Effector CD4-positive, alpha-beta T cell (primary cell): ENCODE results near the gene NRXN2.

Experiments
- DNase-seq: peaks from one replicate; pipeline ENCODE4 v3.0.0-alpha.2; 2020

Gene NRXN2

GRCh38 chr11:64742889-64743590 is 20.0 kb upstream of the NRXN2 start:
- DNase-seq, result peak; percentile 66

DNA sequence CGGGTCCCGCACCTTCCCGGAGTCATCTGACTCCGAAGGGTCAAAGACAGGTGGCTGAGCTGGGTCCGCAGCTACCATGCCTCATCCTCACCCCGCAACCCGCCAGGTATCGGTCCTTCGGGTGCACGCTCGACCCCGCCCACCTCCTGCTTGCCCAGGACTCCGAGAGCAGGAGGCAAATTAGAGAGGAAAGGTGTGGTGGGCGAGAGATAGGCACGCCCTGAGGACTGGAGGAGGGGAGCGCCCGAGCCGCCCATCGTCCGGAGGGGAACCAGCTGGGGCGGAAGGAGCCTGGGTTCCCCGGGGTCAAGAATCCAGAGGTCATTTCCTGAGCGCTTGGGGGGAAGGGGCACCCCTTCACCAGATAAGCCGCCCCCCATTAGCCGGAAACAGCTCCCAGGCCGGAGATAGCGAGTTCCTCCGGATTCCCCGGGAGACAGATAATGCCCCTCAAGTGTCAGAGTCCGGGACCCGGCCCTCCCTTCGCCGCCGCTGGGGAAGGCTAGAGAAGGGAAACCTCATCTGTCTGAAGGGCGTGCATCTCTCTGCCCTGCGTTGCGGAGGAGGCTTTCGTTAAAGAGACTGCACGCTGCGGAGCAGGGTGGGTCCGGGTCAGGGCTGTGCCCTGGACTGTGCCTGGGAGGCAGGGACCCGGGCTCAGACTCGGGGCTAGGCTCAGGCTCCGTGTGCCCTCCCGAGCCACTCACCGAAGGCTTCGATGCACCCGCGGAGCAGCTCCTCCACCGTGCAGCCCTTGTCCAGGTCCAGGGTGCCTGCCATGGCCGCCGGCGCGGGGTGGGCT is 19.3 kb upstream of the NRXN2 start:
- no peak for DNase-seq

DNA sequence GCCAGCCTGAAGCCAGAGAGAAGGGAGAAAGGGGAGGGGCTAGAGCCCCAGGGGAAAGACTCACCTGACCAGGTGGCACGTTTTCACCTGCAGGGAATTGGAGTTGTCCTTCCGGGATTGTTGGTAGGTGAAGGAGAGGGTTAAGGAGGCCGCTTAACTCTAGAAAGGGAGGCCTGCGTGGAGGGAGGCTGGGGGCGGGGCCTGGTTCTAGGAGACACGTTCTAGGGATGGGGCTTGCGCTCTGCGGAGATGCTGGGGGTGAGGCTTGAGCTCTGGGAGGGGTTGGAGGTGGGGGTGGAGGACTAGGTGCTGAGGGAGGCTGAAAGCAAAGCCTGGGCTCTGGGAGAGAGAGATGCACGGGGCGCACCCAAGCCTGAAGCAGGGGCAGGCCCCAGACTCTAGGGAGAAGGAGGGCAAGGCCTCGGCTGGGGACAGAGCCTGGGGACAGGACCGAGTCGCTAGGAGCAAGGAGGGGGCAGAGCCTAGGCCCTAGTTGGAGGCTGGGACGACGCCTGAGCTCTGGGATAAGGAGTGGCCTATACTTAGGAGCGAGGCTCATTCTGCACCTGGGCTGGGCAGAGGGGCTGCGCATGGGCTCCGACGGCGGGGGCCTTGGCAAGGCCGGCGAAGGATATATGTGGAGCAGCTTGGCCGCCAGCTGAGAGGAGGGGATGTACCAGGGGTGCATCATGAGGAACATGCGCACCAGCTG is 18.5 kb upstream of the NRXN2 start:
- no peak for DNase-seq

- DNase-seq, result no peak
These were observed 16.9 kb upstream of the NRXN2 start for GRCh38 chr11:64739871-64740270.

DNA sequence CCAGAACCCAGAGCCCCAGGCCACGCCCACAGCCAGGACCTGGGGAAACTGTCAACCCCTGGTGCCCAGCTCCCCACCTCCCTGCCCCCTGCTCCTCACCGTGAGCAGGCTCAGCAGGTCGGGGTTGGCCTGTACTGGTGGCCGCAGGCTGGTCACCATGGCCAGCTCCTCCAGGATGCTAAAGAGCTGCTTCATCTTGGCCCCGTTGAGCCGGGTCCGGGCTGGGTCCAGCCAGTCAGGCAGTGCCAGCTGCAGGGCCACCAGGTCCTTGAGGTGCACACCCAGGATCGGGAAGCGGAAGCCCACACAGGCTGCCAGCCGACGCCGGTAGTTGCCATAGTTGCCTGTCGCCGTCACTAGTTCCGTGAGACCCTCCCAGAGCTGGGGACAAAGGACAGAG is 13.7 kb upstream of the NRXN2 start:
- DNase-seq, result no peak

- DNase-seq, result no peak
These were observed 12.8 kb upstream of the NRXN2 start for GRCh38 chr11:64735725-64736259.

- DNase-seq, result no peak
These were observed 12.1 kb upstream of the NRXN2 start for GRCh38 chr11:64734811-64735724.

GRCh38 chr11:64731601-64732000 is 8.6 kb upstream of the NRXN2 start:
- no peak for DNase-seq

GRCh38 chr11:64729851-64730382 is 6.9 kb upstream of the NRXN2 start:
- no peak for DNase-seq

DNA sequence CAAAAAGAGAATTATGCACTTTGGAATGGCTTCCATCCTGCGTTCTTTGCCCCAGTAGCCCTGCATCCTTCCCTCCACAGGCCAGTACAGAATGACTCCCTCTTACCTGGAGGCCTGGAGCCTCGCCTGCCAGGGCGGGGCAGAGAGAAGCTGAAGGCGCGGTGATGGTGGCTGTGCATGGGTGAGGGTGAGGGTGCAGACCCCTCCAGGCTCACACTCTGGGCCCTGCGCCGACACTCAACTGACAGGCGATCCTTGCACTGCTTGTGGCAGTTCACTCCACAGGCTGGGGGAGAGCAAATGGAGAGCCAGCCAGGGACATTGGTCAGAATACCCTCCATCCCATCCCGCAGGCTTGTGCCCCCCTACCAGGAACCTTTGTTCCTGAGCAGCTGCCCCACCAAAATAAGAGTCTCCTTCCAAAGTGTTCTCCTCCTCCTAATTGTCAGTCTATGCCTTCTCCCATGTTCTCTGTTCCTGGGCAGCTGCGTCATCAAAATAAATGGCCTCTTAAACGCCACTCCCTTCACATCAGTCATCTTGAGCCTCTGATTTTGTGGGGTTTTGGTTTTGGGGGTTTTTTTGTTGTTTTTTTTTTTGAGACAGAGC is 5.9 kb upstream of the NRXN2 start:
- DNase-seq, result no peak

GRCh38 chr11:64726867-64727530 is 4.0 kb upstream of the NRXN2 start:
- no peak for DNase-seq

DNA sequence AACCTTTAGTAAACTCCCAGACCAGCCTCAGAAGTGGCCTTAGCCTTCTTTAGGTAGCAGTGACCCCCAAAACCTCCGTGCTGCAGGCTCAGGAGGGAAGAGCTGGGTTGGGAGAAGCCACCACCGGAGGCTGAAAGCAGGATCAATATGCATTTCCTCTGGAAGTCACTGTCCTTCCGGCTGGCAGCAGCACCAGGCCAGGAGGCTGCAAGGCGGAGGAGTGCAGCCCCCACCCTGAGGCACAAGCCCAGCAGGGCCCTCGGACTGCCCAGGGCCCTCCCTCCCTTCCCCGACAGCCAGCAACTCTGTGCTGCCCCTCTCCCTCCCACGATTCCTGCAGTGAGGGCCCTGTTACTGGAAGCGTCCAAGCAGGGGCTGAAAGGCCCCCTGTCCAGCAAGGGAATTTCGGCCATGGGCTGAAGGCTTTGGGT is 3.2 kb upstream of the NRXN2 start:
- DNase-seq, result no peak

- no peak for DNase-seq
These were observed 2.0 kb upstream of the NRXN2 start for GRCh38 chr11:64724863-64725532.

DNA sequence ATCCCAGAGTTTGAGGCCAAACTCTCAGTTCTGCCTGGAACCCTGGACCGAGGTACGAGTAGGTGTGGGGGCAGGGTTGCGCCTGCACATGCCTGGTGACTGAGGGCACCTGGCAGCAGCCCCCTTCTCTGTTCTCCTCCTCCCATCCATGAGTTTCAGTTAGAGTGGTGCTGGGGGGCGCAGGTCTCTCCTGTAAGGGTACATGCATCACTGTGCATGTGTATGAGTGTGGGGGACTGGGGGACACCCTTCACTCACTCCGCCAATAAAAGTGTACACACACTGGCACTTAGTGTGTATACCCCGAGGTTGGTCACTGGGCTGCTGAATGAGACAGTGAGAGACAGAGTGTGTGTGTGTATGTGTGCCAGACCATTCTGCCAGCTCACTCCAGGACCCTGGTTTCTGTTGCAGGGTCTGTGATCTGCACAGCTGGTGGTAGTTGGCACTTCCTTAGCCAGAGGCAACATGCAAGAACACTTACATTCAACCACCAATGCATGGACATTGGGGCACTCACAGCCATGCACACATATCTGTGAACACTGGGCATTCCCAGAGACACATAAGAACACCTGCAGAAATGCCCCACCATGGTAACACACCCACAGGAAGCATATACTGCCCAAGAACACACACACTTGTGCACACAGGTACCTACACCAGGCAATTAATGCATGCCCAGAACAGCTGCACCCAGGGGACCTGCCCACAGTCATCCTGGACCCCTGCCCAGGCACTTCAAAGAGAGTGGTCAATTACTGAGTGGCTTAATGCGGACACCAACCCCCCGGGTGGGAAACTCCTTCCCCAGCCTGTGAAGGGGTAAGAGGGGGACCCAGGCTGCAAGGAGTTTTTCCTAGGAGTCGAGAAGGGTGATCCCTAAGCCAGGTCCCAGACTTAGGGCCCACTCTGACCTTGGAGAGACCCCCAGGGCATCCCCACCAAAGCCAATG is 1.2 kb upstream of the NRXN2 start:
- DNase-seq, result no peak

DNA sequence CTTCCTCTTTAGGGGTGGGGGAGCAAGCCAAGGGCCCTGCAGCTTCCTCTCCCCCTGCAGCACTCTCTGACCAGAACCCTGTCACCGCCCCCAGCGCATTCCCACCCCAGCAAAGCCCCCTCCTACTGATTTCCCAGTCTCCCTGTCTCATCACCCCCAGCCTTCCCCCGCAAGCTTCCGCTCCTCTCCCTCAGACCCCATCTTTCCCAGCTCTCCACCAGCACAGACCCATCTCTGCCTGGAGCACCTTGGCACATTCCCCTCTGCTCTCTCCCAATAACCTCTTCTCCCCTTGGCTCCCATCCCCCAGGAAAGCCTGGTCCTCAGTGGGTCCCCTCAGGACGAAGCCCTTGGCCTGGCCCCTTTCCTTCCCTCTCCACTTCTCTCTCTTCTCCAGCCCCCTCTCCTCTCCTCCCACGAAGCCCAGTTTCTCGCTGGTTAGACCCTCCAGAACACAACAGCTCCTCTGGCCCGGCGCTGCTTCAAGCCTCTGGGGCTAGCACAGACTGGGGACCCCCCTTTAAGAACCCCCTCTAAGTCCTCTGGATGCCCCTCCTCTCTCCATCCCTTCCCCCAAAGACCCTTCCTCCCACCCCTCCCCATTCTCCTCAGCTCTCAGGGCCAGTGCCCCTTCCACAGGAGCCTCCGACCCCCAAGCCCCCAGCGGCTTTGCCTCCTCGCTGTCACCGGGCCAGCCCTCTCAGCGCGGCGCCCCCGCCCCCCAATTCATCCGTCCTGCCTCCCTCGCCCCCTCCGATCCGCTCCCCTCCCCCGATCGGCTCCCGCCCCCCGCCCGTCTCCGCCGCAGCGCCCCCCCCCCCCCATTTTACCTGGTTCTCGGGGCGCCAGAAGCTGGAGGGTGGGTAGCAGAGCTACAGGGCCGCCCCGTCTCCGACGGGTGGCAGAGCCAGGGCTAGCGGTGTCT is 594 bp downstream of the NRXN2 start:
- DNase-seq, result no peak

- DNase-seq, result no peak
These were observed 1.7 kb downstream of the NRXN2 start for GRCh38 chr11:64721359-64721699.

GRCh38 chr11:64720640-64721358 is 2.2 kb downstream of the NRXN2 start:
- no peak for DNase-seq
